ENCODE measurements around the gene RASSF9.

DNA sequence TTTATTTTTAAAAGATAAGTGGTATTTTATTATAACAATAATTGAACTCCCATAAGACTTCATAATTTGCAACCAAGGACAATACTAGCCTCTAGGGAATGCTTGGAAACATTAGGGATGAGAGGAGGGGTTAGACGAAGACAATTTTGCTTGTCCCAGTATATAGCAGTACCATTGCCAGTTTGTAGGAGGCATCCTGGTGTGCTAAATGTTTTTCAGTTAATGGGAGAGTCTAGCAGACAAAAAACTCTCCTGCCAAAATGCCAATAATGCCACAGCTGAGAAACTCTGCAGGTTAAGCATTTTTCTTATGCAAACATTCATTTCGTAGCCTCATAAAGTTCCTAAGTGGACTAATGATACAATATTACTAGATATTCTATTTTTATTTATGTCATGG lies 38.1 kb downstream of the RASSF9 start:
- TF ChIP-seq EZH2 (IDR thresholded peaks at IDR 0.05): no peak
- TF ChIP-seq, protein P1, sequence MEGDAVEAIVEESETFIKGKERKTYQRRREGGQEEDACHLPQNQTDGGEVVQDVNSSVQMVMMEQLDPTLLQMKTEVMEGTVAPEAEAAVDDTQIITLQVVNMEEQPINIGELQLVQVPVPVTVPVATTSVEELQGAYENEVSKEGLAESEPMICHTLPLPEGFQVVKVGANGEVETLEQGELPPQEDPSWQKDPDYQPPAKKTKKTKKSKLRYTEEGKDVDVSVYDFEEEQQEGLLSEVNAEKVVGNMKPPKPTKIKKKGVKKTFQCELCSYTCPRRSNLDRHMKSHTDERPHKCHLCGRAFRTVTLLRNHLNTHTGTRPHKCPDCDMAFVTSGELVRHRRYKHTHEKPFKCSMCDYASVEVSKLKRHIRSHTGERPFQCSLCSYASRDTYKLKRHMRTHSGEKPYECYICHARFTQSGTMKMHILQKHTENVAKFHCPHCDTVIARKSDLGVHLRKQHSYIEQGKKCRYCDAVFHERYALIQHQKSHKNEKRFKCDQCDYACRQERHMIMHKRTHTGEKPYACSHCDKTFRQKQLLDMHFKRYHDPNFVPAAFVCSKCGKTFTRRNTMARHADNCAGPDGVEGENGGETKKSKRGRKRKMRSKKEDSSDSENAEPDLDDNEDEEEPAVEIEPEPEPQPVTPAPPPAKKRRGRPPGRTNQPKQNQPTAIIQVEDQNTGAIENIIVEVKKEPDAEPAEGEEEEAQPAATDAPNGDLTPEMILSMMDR (IDR thresholded peaks at IDR 0.05): no peak
